DND-41 (cell line): ENCODE measurements around the gene FAM72B.
"Not testable (repeated sequence)": the region's sequence is repeated elsewhere in the genome, so short reads cannot be mapped to it uniquely, and the experiment has no call there.

ENCODE experiments used
- ATAC-seq: fragments of 200-7000 bp; cut with Tn5 transposase; 3 replicates; pipeline ENCODE4 v1.9.1; 2021; ENCODE audit warnings: low read depth; ENCODE audit not compliant: insufficient read depth
- DNase-seq: peaks from one replicate; pipeline ENCODE4 v3.0.0-alpha.2; 2020
- H2AFZ ChIP-seq: 2 replicates; pipeline ENCODE4 v1.6.0; 2012; ENCODE audit warnings: low read depth, low read length
- H3K27ac ChIP-seq: 2 replicates; pipeline ENCODE4 v1.5.1; 2012; ENCODE audit warnings: low read length, inconsistent platforms
- H3K27me3 ChIP-seq: fragments of 200-600 bp; sonication (generic); 2 replicates; pipeline ENCODE4 v1.6.0; 2012; ENCODE audit warnings: low read length, mild to moderate bottlenecking, inconsistent platforms; ENCODE audit not compliant: insufficient read depth, poor library complexity
- H3K36me3 ChIP-seq: 2 replicates; pipeline ENCODE4 v1.5.1; 2012; ENCODE audit warnings: low read length, inconsistent platforms; ENCODE audit not compliant: insufficient read depth
- H3K4me1 ChIP-seq: 2 replicates; pipeline ENCODE4 v1.5.1; 2012; ENCODE audit warnings: mild to moderate bottlenecking, low read length; ENCODE audit not compliant: insufficient read depth
- H3K4me2 ChIP-seq: 2 replicates; pipeline ENCODE4 v1.6.0; 2012; ENCODE audit warnings: mild to moderate bottlenecking, moderate library complexity, low read length, inconsistent platforms; ENCODE audit not compliant: insufficient read depth
- H3K4me3 ChIP-seq, 2 experiments: fragments of 200-600 bp in 1 of 2; shearing (Covaris generic) in 1 of 2; 2 replicates each; pipeline ENCODE4 v1.5.1; 2012 to 2016; ENCODE audit warnings: inconsistent platforms in 2 of 2, low read length in 2 of 2, mild to moderate bottlenecking in 2 of 2, low read depth in 1 of 2, moderate library complexity in 1 of 2
- H3K79me2 ChIP-seq: 2 replicates; pipeline ENCODE4 v1.6.0; 2012; ENCODE audit warnings: low read length, inconsistent platforms; ENCODE audit not compliant: insufficient read depth
- H3K9ac ChIP-seq: 2 replicates; pipeline ENCODE4 v1.6.0; 2012; ENCODE audit warnings: low read depth, mild to moderate bottlenecking, inconsistent platforms, low read length, moderate library complexity
- H3K9me3 ChIP-seq: 2 replicates; pipeline ENCODE4 v1.5.1; 2012; ENCODE audit warnings: low read length, moderate library complexity, mild to moderate bottlenecking, inconsistent platforms; ENCODE audit not compliant: insufficient read depth, severe bottlenecking
- H4K20me1 ChIP-seq: 2 replicates; pipeline ENCODE4 v1.6.0; 2012; ENCODE audit warnings: low read length; ENCODE audit not compliant: insufficient read depth

FAM72B gene

DNA sequence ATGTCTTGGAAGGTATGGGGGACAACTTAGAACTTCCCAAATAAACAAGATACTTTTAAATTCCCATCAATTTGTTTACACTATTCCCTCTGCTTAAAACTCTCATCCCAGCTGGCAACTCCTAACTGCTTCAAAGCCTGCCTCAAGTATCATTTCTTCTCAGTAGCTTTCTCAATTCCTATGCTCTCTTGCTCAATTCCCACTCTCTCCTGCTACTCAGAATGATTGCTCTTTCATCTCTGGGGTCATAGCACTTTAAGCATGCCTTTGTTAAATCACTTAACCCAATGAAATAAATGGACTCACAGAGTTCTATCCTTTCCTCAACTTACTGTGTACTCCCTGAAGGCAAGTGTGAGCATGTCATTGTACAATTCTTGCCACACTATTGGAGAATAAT lies 18.8 kb downstream of the FAM72B start:
- H3K4me1 ChIP-seq, ATAC-seq, H3K36me3 ChIP-seq, H4K20me1 ChIP-seq, H2AFZ ChIP-seq, H3K4me3 ChIP-seq, H3K79me2 ChIP-seq, H3K4me2 ChIP-seq, H3K27ac ChIP-seq, H3K9me3 ChIP-seq, H3K27me3 ChIP-seq, H3K9ac ChIP-seq, DNase-seq: not testable (repeated sequence)

- not testable (repeated sequence) for ATAC-seq, H3K4me1 ChIP-seq, H3K4me3 ChIP-seq, H3K9ac ChIP-seq, H3K79me2 ChIP-seq, DNase-seq, H3K9me3 ChIP-seq, H4K20me1 ChIP-seq, H2AFZ ChIP-seq, H3K27me3 ChIP-seq, H3K4me2 ChIP-seq, H3K36me3 ChIP-seq, H3K27ac ChIP-seq
These were observed 20.0 kb downstream of the FAM72B start for GRCh38 chr1:121163850-121164757.

DNA sequence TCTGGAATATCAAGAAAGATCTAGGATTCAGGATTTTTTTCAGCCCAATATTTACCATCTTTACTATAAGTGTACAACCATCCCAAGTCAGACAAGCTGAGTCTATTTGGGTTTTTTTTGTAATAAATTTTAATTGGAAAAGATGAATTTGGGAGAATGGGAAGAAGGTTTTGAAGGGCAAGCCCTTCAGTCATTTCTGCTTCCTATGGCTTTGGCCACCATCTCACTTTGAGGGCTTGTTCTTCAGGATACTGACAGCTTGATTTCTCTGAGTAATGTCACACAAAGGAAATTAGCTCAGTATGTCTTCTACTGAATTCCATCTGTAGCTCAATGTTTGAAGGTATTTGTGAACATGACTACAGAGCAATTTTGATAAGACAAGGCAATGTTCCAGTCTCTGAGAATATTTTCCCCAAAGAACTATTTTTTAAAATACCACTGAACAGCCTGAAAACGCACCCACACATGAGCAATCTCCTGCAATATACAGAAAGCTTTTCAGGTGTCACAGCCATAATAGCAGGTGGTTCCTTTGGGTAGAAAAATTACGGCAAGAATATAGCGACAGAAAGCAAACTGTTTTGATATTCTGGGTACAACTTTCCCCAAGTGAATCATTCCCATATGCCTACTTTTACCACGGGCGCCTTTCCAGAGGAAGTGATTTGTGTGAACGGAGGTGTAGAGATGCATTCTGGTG lies 22.8 kb downstream of the FAM72B start:
- H3K9me3 ChIP-seq, H3K4me3 ChIP-seq, ATAC-seq, DNase-seq, H3K4me2 ChIP-seq, H3K27me3 ChIP-seq, H3K79me2 ChIP-seq, H4K20me1 ChIP-seq, H3K4me1 ChIP-seq, H3K36me3 ChIP-seq, H3K27ac ChIP-seq, H2AFZ ChIP-seq, H3K9ac ChIP-seq: not testable (repeated sequence)

GRCh38 chr1:121160118-121160517 lies 24.0 kb downstream of the FAM72B start:
- H3K79me2 ChIP-seq, H3K4me3 ChIP-seq, H3K4me1 ChIP-seq, H3K27ac ChIP-seq, H3K9me3 ChIP-seq, H3K27me3 ChIP-seq, H4K20me1 ChIP-seq, DNase-seq, H2AFZ ChIP-seq, H3K4me2 ChIP-seq, ATAC-seq, H3K9ac ChIP-seq, H3K36me3 ChIP-seq: not testable (repeated sequence)

- not testable (repeated sequence) for ATAC-seq, DNase-seq, H3K9me3 ChIP-seq, H3K36me3 ChIP-seq, H3K27me3 ChIP-seq, H3K79me2 ChIP-seq, H2AFZ ChIP-seq, H3K4me2 ChIP-seq, H4K20me1 ChIP-seq, H3K27ac ChIP-seq, H3K9ac ChIP-seq, H3K4me3 ChIP-seq, H3K4me1 ChIP-seq
These were observed 26.5 kb downstream of the FAM72B start for GRCh38 chr1:121157609-121158008.

- not testable (repeated sequence) for H3K36me3 ChIP-seq, H3K79me2 ChIP-seq, H2AFZ ChIP-seq, DNase-seq, H4K20me1 ChIP-seq, H3K27ac ChIP-seq, H3K27me3 ChIP-seq, H3K9ac ChIP-seq, H3K4me3 ChIP-seq, ATAC-seq, H3K4me2 ChIP-seq, H3K4me1 ChIP-seq, H3K9me3 ChIP-seq
These were observed 27.1 kb downstream of the FAM72B start for GRCh38 chr1:121156958-121157603.
